Progenitor cell of endocrine pancreas (in vitro differentiated cells): ENCODE results near the gene CACNG8. TPM values are rescaled to one million over a fixed set of nuclear protein-coding genes. Genes with fewer than 3 reads are reported as not detected.

ENCODE experiments used
- DNase-seq: peaks from one replicate; pipeline ENCODE4 v3.0.0; 2021; ENCODE audit warnings: low spot score; ENCODE audit not compliant: unreplicated experiment
- H3K27ac Mint-ChIP-seq: 2 replicates; pipeline ENCODE4 v1.8.0; 2021; ENCODE audit warnings: mild to moderate bottlenecking, moderate library complexity, mixed read lengths
- H3K27me3 Mint-ChIP-seq: 2 replicates; pipeline ENCODE4 v1.8.0; 2021; ENCODE audit warnings: mixed read lengths
- H3K36me3 Mint-ChIP-seq: 2 replicates; pipeline ENCODE4 v1.8.0; 2022; ENCODE audit warnings: mixed read lengths; ENCODE audit not compliant: insufficient read depth
- H3K4me1 Mint-ChIP-seq: 2 replicates; pipeline ENCODE4 v1.8.0; 2021; ENCODE audit warnings: low read depth, mixed read lengths
- H3K4me3 Mint-ChIP-seq: 2 replicates; pipeline ENCODE4 v1.8.0; 2021; ENCODE audit warnings: low read depth, mild to moderate bottlenecking, moderate library complexity, mixed read lengths
- H3K9me3 Mint-ChIP-seq: 2 replicates; pipeline ENCODE4 v1.8.0; 2021; ENCODE audit warnings: low read depth, mixed read lengths
- total RNA-seq: library from RNA; stranded (reverse); gene quantifications from 2 replicates; pipeline ENCODE4 v1.2.1, GENCODE V29; 2021
- TF ChIP-seq, protein P1 (sequence below): fragments of 200-600 bp; sonication (generic); IDR thresholded peaks from one replicate; pipeline ENCODE4 v1.5.0; 2021; ENCODE audit warnings: antibody characterized with exemption, mild to moderate bottlenecking; ENCODE audit not compliant: unreplicated experiment

CACNG8 gene
- total RNA-seq, 1 donor from 2014 or later = 0.36 TPM

DNA sequence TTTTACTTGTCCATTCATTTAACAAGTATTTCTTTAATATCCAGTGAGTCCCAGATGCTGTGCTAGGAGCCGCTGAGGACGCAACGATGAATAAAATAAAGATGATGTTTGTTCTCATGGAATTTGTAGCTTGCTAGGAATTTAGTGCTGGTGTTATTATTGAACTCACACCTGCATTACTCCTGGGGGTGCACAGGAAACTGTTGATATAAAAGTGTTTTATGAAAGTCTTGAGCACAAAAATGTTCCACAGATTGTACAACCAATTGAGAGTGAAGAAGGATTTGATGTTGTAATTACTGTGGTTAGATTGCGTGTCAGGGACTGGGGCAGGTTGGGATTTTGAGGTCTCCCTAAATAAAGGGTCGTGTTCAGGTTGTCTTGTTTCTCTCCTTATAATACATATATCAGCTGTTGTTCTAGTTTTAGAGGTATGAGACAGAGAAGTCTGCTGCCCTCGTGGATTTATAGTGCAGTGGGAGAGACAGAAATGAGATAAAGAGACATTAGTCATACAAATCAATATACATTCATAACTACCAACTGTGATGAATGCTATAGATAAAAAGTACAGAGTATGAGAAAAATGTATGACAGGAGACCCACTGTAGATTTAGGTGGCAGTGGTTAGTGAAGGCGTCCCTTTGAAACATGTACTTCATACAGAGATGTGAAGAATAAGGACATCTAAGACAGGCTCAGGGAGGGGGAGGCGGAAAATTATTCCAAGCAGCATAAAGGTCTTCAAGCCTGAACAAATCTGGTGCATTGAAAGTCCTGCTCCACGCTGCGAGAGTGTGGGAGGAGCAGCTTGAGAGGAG lies 40.0 kb downstream of the CACNG8 start:
- H3K27me3 Mint-ChIP-seq = peaks cover 31% of the 10 kb centered on the region
- H3K9me3 Mint-ChIP-seq = no peaks in the 10 kb centered on the region
- no peak overlapping the region for H3K27ac Mint-ChIP-seq
- no peak overlapping the region for H3K4me3 Mint-ChIP-seq
- H3K4me1 Mint-ChIP-seq = no peaks in the 10 kb centered on the region
- no peak for DNase-seq
- TF ChIP-seq, protein P1, sequence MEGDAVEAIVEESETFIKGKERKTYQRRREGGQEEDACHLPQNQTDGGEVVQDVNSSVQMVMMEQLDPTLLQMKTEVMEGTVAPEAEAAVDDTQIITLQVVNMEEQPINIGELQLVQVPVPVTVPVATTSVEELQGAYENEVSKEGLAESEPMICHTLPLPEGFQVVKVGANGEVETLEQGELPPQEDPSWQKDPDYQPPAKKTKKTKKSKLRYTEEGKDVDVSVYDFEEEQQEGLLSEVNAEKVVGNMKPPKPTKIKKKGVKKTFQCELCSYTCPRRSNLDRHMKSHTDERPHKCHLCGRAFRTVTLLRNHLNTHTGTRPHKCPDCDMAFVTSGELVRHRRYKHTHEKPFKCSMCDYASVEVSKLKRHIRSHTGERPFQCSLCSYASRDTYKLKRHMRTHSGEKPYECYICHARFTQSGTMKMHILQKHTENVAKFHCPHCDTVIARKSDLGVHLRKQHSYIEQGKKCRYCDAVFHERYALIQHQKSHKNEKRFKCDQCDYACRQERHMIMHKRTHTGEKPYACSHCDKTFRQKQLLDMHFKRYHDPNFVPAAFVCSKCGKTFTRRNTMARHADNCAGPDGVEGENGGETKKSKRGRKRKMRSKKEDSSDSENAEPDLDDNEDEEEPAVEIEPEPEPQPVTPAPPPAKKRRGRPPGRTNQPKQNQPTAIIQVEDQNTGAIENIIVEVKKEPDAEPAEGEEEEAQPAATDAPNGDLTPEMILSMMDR = no peak
- no peaks in the 10 kb centered on the region for H3K36me3 Mint-ChIP-seq

DNA sequence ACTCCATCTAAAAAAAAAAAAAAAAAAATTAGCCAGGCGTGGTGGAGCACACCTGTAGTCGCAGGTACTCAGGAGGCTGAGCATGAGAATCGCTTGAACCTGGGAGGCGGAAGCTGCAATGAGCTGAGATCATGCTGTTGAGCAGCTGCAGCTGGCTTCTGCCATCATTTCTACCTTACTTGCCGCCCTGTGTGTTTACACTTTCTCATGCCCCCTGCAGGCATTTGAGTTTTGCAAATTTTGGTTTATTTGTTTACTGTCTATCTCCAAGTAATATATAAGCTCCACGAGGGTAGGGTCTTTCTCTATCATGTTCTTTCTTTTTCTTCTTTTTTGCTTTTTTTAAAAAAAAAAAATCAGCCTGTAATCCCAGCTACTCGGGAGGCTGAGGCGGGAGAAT lies 46.7 kb downstream of the CACNG8 start:
- Mint-ChIP-seq H3K27ac (no peak overlapping the region), H3K36me3 (peaks cover 3% of the 10 kb centered on the region), H3K4me3 (no peak overlapping the region), H3K4me1 (peaks cover 6% of the 10 kb centered on the region), H3K9me3 (no peaks in the 10 kb centered on the region), H3K27me3 (peaks cover 21% of the 10 kb centered on the region)
- TF ChIP-seq, protein P1 = no peak
- no peak for DNase-seq

DNA sequence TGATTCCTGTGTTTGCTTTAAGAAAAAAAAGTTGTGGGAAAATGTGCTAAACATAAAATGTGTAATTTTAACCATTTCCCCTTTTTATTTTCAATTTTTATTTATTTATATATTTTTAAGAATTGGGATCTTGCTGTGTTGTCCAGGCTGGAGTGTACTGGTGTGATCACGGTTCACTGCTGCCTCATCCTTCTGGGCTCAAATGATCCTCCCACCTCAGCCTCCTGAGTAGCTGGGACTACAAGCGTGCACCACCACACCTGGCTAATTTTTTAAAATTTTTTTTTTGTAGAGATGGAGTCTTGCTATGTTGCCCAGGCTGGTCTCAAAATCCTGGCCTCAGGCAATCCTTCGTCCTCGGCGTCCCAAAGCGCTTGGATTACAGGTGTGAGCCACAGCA lies 47.7 kb downstream of the CACNG8 start:
- Mint-ChIP-seq H3K4me3 (no peak overlapping the region), H3K27ac (no peak overlapping the region), H3K9me3 (no peaks in the 10 kb centered on the region), H3K27me3 (peaks cover 27% of the 10 kb centered on the region), H3K36me3 (peaks cover 3% of the 10 kb centered on the region), H3K4me1 (peaks cover 8% of the 10 kb centered on the region)
- TF ChIP-seq, protein P1 = no peak
- no peak for DNase-seq

DNA sequence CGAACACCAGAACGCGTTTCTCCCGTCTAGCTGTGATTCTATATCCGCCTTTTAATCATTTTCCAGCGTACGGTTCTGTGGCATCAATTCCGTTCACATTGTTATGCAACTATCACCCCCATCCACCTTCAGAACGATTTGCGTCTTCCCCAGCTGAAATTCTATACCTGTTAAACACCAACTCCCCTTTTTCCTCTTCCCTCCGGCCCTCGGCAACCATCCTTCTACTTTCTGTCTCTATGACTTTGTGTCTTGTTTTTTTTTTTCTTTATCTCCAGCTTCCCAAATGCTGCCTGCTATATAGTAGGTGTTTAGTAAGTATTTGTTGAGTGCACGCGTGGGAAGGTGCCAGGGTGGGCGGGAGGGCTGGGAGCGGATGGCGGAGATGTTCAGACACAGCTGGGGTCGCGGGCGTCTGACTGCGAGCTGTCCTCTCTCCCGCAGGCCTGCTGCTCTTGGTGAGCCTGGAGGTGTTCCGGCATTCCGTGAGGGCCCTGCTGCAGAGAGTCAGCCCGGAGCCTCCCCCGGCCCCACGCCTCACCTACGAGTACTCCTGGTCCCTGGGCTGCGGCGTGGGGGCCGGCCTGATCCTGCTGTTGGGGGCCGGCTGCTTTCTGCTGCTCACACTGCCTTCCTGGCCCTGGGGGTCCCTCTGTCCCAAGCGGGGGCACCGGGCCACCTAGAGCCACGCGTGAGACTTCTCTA lies 48.9 kb downstream of the CACNG8 start:
- H3K36me3 Mint-ChIP-seq = peaks cover 3% of the 10 kb centered on the region
- no peak overlapping the region for H3K4me3 Mint-ChIP-seq
- peaks cover 35% of the 10 kb centered on the region for H3K27me3 Mint-ChIP-seq
- TF ChIP-seq, protein P1 = no peak
- DNase-seq = no peak
- H3K27ac Mint-ChIP-seq = no peak overlapping the region
- H3K9me3 Mint-ChIP-seq = no peaks in the 10 kb centered on the region
- peaks cover 8% of the 10 kb centered on the region for H3K4me1 Mint-ChIP-seq

DNA sequence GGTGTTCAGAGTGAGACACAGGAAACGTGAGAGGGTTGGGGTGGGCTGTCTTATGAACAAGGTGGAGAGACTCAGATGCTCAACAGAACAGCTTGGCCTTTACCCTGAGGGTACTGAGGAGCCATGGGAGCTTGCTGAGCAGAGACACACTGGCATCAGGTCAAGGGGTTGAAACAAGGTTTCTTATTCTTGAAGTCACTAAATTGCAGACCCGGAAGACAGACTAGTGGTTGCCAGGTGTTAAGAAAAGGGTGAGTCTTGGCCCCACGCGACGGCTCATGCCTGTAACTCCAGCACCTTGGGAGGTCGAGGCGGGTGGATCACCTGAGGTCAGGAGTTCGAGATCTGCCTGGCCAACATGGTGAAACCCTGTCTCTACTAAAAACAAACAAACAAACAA lies 51.1 kb downstream of the CACNG8 start:
- Mint-ChIP-seq H3K4me1 (peaks cover 8% of the 10 kb centered on the region), H3K4me3 (no peak overlapping the region)

More for the DNA sequence above, 51.1 kb downstream of the CACNG8 start:
- Mint-ChIP-seq H3K27ac (peak overlapping the region; percentile 85), H3K9me3 (no peaks in the 10 kb centered on the region), H3K36me3 (peaks cover 3% of the 10 kb centered on the region), H3K27me3 (peaks cover 30% of the 10 kb centered on the region)
- no peak for DNase-seq
- TF ChIP-seq, protein P1 = no peak
